A204.1 (cell line): ENCODE results near the gene DHX8.

ENCODE experiments used
- FAIRE-seq: peaks from 2 replicates; lab custom pipeline; 2012; peaks lifted over from hg19 to GRCh38; lab: Jason Lieb, UNC

The DHX8 gene

DNA sequence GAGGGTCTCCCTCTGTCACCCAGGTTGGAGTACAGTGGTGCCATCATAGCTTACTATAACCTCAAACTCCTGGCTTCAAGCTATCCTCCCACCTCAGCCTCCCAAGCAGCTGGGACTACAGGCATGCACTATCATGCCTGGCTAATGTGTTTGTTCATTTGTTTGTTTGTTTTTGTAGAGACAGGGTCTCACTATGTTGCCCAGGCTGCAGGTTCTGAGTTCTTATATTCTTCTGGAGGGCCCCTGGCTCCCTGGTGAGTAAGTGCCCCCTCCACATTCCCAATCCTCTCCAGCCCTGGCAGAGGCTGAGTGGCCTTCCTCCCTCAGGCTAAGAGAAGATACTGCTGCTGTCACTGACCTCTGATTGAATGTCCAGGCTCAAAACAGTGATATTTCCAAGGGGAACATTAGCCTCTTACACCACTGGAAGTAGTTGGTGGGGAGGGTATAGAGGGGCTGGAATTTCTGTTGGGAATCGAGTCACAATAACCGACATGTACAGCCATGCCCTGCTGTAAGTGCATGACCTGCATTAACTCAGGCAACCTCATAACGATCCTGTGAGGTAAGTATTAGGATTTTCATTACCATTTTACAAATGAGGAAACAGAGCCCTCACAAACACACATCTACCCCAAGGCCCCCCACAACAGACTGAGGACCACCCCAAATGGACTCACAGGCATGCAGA lies 65.1 kb downstream of the DHX8 start:
- FAIRE-seq, result no peak

DNA sequence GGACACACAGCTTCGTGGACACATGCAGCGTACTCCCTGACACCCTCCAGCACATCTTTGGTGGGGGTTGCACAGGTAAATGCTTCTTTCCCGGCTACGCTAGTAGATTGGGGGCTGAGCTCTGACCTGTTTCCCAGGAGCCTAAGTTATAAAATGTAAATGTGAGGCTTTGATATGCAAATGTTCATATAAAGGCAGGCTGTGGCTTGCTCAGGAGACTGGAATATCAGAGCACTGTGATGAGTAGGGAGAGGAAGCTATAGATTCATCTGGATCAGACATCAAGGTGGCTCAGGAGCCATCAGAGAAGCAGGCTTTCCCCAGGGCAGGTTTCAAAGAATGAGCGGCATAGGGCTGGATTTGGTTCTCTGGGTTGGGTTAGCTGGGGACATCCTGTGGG lies 65.7 kb downstream of the DHX8 start:
- FAIRE-seq, result no peak

DNA sequence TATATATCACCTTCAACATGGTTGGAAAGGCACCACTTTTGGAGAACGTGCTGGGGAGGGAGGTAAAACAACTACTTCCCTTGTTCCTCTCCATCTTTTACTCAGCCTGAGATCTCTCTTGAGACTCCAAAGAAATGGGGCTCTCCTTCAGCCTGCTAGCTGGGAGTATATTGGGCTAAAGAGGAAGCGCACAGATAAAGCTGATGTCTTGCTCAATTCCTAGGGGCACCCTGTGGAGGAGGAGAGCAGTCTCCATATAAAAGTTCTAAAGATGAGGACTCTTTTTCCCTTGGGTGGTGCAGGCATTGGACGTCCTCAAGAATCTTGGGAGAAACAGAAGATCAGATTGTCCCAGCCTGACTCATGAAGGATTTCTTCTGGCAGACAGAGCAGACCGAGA lies 67.0 kb downstream of the DHX8 start:
- FAIRE-seq, result no peak

DNA sequence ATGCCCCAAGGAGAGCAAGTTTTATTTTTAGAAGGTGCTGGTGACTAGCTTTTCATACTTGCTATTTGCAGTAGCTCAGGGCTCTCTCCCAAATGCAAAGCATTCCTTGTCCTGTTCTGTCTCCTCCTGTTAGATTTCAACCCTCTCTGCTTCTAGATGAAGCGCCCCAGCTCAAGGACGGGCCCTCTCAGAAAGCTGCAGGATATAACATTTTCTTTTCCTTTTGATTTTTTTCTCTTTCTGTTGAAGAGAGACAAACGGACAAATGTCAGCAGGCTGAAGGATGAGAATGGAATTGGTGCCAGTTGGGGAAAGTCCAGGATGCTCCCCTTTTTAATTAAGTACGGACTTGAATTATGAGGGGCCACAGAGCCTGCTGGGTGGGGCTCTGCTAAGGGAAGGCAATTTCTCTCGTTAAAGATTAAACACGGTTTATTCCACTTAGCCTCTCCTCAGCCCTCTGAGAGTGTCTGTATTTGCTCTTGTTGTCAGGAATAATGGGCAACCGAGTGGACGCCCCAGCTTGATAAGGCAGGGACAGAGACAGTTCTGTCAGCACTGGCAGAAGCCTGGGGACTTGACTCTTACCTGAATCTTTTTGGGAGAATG lies 68.6 kb downstream of the DHX8 start:
- no peak for FAIRE-seq

DNA sequence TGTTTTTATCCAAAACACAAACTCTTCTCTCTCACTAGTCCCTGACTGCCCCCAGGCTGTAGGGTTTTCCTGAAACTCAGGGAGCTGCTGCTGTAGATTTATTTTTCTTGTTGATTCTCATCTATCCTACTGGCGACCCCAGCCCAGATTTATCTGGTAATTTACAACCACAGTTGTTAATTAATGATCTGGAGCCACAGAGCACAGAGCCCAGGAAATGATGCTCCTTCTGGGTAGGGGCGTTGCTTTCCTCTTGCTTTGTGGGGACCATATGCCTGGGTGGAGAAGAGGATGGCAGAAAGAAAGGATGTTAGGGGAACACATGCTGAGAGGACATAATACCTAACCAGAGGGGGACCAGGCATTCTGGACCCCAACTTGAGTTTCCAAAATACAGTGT lies 69.8 kb downstream of the DHX8 start:
- no peak for FAIRE-seq

DNA sequence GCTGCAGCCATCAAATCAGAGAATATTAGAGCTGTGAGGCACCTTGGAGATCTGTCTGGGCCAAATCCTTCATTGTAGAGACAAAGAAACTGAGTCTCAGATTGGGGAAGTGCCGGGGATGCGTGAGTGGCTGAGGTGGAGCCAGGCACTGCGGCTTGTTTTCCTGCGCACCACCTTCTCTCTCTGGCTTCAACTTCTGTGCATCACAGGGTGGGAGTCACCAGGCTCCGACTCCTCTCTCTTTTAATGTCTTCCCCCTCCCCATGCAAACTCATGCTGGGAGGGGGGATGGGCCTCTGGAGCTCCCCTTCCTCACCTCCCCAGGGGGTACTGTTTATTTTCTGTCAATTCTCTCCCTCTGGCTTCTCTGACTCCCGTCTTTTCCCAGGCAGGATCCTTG lies 71.1 kb downstream of the DHX8 start:
- FAIRE-seq, result no peak

DNA sequence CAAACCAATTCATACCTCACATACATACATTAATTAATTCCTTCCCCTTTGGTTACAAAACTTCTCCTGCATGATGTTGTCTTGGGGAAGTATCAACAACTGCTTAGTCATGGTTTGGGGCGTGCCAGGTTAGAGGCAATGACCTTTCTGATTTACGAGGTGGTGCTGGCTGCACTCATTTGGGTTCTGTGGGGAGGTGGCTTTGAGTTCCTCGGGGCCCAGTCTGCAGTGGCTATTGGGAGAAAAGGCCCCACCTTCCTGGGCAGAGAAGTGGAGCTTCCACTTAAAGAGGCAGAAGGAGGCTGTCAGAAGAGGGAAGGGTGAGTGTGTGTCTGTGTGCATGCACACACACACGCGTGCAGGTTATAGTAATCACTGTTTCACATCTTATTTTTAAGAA lies 72.5 kb downstream of the DHX8 start:
- FAIRE-seq, result no peak

DNA sequence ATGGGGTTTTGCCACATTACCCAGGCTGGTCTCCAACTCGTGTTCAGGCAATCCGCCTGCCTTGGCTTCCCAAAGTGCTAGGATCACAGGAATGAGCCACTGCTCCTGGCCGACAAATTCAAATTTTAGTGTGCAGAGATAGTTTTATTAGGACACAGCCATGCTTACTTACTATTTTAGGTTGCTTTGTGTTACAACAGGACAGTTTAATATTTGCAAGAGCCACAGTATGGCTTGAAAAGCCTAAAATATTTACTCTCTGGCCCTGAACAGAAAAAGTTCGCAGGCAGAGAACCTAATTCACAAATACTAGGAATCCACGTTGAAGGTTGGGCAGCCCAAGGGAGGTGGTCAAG lies 75.0 kb downstream of the DHX8 start:
- no peak for FAIRE-seq

DNA sequence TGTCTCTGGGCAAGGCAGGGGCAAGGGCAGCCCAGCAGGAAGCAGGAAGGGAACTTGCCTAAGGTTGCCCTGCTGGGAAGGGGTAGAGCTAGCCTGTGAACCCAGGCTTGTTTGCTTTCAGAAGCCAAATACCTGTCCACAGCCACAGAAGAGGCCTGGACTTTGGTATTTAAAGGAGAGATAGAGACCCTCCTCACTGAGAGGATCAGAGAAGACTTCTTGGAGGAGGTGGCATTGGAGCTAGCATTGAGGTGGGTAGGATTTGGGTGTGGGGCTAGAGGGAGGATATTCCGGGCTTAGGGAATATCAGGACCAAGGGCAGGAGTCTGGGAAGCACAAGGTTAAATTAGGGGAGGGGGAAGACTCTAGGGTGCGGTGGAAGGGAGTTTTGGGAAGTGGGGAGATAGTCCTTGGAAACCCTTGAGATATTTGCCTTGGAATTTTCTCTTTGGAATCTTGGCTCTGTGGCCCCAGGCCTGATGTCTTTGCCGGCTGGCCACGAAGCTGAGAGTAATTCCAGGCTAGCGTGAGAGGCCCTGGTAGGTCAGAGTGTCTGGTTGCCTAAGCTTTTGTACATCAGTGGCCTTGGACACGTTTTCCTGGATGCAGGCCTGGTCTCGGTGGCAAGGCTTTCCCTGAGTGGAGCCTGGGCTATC lies 75.5 kb downstream of the DHX8 start:
- no peak for FAIRE-seq

DNA sequence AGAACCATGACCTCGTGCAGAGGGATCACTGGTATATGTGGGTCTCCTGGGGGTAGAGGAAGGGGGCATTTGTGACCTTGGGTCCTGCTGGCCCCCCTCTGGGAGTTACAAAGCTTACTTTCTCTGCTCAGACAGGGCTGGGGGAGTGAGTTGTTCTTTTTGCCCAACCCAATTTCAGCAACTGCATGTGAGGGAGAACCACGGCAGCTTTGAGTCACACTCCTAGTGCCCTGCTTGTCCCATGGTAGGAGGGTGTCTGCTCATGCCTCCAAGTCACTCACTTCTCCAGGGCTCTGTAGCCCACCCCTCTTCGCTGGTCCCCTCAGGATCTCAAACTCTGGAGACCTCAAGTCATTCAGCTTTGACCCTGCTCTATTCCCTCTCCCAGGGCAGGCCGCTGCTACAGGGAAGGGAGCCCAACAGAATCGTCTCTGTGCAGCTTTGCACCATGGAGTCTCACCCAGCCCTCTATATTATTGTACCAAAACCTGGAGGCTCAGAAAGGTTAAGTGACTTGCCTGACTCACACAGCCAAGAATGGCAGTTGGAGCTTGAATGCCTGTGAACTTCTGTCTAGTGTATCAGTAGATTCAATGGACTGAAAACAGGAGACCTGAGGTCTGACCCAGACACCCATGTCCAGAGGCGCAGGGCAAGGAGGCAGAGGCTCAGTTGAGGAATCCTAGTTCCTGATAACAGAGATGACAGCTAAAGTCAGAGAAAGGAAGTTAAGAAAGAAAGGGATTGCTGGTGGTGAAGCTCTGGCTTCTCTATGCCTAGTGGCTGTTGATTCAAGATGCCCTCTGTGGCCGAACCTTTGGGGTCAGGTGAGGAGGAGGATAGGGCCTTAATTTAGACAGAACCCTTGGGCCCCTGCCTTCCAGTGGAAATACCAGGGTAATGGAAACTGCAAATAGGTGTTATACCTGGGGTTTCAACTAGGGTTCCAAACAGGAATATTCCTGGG lies 77.0 kb downstream of the DHX8 start:
- no peak for FAIRE-seq

DNA sequence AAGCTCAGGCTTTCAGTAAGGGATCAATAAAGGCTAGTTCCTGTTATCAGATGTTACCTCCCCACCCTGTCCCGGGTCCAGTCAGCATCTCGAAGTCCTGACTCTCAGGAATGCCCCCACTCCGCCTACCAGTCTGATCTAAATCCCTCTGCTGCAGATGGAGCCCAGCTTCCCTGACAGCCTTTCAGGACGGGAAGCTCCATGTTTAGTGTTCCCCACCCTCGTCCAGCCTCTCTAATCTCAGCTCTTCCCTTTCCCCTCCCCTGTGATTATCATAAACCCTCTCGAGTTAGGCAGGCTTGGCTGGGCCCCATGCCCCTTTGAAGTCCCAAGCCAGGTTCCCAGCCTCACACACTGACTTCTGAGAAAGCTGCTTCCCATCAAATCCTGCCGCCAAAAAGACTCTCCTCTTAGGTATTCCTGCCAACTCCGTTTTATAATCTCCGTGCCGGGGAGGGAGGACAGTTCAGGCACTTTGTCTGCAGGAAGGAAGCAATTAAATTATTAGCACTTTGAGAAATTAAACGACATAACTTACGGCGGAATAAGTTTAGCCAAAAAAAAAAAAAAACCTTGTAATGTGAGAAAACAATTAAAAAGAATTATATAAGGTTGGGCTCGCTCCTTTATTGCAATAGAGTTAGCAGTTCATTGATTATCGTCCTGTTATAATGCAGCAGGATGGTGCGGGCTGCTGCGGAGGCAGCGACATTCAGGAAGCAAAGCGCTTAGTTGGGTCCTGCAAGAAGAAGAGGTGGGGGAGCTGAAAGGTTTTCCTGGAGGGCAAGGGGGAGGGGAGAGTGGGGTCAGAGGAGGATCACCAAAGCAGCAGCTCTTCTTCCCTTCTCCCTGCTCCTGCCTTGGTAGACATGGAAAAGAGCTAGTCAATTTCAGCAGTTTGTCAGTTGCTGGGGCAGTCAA lies 79.2 kb downstream of the DHX8 start:
- no peak for FAIRE-seq

DNA sequence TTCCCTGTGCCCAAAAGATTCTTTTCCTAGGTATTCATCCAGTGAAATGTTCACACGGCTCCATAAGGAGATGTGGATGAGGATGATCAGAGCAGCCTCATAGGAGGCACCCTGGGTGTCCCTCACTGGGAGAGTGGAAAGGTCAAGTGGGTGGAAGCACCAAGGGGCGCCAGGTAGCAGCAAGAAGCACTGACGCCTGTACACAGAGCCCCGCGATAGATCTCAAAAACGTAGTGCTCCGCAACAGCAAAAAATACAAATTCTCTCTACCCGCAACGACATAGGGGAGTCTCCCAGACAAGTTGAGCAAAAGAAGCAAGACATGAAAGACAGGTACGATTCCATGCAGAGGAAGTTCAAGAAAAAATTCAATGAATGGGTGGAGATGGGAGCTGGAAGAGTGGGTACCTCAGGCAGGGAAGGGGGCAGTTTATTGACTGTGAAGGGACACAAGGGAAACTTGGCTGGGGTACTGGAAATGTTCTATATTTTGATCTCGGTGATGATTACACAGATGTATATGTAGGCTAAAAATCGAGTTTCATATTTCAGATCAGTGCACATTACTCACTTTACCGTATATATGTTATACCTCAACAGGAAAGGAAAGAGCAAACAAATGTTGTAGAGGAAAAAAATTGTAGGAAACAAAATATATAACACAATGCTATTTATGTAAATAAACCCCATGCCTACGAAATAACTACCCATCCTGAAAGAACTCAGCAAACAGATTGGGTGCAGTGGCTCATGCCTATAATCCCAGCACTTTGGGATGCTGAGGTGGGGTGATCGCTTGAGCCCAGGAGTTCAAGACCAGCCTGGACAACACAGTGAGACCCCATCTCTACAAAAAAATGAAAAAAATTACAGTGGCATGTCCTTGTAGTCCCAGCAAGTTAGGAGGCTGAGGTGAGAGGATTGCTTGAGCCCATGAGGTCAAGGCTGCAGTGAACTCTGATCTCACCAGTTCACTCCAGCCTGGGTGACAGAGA lies 80.1 kb downstream of the DHX8 start:
- FAIRE-seq, result no peak

DNA sequence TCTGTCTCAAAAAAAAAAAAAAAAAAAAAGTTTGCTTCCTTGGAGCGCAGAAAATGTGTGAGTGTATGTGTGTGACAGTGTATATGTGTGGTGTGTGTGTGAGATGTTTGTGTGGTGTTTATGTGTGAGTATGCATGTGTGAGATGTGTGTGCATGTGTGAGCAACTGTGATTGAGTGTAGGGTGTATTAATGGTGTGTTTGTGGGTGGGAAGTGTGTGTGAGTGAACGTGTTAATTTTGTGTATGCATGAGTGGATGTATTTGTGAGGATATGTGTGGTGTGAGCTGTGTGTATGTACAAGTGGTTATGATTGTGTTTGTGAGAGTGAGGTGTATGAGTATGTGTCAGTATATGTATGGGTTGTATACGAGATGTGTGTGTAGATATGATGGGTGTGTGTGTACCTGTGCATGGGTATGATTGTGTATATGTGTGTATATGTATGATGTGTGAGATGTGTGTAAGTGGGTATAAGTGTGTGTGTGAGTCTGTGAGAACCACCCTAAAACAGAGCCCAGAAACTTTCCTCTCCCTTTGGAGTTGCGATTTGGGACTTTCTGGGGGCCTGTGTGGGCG lies 84.8 kb downstream of the DHX8 start:
- FAIRE-seq, result no peak

DNA sequence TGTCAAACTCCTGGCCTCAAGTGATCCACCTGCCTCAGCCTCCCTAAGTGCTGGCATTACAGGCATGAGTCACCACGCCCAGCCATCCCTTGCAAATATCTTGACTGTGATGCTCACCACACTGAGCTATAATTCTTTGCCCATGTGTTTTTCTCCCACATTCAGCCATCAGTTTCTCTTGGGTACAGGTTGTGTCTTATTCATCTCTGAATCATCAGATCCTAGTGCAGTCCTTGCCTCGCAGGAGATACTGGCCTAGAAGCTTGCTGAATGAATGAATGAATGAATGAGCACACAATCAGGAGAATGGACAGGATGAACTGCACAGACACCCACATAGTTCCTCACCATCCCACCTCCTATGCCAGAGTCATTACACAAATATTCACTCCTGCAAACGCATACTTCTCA lies 86.7 kb downstream of the DHX8 start:
- no peak for FAIRE-seq

DNA sequence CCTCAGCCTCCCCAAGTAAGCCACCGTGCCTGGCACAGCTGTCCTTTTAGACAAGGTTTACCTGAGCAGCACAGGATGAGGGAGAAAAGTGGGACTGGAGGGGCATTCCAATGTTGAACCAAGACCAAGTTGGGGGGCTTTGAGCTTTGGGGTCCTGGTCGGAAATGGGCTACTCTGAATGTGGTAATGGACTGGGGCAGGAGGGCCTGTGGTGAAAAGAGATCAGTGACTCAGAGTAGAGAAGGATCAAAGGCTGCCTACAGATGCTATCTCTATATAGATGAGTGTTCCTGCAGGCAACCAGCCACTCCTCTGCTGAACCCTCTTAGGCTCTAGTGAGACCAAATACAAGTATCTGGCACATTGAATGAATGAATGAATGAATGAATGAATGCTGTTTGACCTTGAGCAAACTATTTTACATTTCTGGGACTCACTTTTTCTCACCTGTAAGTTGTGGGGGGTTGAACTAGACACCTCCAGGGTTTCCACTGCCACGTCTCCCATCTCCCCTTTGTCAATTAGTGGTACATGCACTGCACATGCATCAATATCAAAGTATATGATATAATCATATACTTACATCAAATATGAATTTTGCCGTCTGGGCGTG lies 88.7 kb downstream of the DHX8 start:
- no peak for FAIRE-seq

DNA sequence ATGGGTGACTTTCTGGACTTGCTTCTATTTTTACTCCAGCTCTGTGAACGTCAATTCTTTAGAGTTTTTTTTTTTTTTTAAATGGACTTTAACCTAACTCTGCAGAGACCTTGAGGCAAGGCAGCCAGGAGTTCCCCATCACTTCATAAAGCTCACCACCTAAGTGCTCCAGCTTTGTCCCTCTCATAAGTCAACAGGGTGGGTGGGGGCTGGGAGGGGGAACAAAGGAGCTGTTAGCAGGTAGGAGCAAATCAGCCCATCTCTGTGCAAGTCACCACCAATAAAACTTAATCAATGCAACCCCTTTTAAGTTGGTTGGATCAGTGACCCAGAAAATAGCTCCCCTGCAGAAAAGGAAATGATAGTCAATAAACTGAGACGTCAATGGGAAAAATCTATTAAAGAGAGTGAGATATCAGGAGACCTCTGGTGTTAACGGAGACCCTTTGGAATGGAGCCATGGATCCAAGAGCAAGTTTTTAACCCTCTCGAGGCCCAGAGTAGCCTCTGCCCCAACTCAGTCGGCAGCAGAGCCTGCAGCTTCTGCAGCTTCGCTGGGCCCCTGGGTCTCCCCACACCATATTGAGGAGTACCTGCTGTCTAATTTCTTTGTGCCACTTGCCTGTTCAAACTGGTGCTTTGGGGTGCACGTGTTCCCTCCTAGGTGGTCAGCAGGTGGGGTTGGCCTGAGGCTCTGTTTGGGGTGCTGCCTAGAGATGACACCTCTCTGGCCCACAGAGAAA lies 90.0 kb downstream of the DHX8 start:
- no peak for FAIRE-seq

DNA sequence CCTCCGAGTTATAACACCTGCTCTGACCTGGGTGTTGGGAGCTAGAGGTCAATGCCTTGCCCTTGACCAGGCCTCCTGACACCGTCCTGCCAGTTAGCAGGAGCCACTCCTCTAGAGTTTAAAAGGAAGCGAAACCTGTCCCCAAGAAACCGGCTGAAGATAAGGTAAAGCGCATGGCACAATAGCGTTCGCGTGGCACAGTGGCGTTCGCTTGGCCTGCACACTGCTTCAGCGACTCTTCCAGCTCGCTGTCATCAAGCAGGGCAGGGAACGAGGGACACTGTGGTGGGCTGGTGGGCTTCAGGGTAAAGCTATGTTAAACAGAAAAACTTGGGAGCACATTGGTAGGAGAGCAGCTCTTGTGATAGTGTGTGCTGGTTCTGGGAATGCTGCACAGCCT lies 90.6 kb downstream of the DHX8 start:
- no peak for FAIRE-seq

DNA sequence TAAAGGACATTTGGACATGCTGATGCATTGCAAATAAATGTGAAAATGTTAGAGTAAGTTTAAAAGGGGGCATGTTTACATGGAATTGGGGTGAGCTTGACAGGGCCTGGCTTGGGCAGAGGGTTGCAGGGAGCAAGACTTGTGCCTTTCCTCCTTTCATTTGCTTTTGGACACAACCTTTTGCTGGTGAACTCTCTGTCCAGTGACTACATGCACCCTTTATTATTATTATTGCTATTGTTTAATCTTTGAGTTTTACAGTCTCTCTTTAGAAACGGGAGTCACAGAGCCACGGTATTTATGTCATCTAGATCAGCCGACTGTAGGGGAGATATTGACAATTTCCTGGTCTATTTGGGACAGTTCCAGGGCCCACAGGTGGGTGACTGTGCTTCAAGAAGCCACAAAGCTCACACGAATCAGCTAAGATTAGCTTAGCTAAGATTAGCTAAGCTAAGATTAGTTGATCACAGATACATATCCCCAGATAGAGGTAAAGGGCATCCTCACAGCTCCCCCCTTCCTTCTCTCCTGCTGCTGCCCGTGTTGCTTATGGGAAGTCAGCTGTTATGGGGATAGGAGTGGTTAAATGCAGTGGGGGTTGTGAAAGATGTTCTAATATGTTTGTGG lies 91.2 kb downstream of the DHX8 start:
- FAIRE-seq, result no peak
